HCEC 1CT (cell line): ENCODE data around the gene HSPA12A.

ENCODE experiments used
- DNase-seq: peaks from one replicate; pipeline ENCODE4 v3.0.0-alpha.2; 2017

HSPA12A gene

GRCh38 chr10:116771101-116771958, 29.0 kb upstream of the HSPA12A start:
- DNase-seq: peak; percentile 79

DNA sequence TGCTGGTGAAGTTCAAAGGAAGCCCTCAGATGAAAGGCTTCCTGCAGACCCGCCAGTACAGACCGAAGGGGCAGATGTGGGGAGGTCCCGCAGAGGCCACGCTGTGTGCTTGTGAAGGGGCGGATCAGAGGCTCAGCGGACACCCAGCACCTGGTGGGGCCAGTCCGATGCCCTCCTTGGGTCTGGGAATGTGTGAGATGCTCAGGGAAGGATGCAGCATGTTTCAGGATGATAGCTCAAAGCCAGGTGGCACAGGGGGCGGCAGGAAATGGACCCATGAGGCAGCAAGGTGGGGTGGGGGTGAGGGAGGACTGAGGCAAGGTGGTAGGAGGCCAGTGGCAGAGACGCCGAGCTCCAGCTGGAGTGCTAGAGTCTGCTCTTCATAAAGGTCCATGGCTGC, 27.9 kb upstream of the HSPA12A start:
- no peak for DNase-seq

GRCh38 chr10:116769791-116770190, 27.4 kb upstream of the HSPA12A start:
- DNase-seq: peak; percentile 24

DNA sequence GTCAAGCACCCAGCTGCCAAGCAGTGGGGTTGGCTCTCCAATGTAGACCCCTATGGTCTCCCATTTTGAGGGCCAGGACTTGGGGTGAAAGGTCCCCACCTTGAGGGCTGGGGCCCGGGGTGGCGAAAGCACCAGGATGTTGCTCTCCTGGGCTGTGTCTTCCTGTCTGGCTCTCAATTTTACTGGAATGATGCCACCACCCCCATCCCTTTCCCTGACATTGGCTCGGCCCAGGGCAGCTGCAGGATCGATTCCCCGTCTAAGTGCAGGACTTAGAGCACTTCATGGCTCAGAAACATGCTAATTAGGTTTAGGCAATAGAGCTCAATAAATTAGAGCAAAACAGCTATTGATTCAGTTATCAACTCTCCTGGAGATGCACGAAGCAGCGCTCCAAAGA, 27.0 kb upstream of the HSPA12A start:
- DNase-seq: no peak

GRCh38 chr10:116768786-116769185, 26.4 kb upstream of the HSPA12A start:
- DNase-seq: no peak

DNA sequence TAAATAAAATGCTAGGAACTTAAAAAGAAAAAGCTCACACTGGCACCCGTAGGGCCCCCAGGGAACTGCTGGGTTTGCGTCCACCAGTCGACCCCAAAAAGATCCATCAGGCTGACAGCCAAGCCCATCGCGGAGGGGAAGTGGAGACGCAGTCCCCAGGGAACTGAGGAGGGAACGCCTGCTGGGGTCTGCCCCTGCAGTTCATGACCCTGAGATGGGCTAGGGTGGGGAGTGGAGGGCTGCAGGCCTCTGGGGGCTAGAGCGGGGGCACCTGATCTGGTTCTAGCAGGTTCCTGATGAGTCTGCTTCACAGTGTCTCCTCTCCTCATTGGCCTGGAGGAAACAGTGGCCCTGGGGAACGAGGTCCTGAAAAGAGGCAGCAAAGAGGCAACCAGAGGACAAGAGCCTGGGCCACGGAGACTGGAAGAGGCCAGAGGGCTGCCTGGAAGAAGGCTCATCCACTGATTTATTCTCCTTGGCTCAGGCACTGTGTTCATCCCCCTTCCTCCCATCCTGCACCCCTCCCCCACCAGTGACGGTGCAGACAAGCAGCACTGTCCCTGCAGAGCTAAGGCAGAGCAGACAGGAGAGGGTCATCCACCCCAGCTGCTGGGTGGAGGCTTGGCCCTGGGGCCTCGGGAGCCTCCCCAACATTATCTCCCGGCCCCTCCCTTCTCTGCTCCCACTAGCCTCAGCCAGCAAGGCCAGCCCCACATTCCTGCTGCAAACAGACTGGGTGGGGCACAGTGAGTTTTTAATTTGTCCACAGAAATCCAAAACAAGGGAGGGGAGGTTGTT, 24.7 kb upstream of the HSPA12A start:
- no peak for DNase-seq

DNA sequence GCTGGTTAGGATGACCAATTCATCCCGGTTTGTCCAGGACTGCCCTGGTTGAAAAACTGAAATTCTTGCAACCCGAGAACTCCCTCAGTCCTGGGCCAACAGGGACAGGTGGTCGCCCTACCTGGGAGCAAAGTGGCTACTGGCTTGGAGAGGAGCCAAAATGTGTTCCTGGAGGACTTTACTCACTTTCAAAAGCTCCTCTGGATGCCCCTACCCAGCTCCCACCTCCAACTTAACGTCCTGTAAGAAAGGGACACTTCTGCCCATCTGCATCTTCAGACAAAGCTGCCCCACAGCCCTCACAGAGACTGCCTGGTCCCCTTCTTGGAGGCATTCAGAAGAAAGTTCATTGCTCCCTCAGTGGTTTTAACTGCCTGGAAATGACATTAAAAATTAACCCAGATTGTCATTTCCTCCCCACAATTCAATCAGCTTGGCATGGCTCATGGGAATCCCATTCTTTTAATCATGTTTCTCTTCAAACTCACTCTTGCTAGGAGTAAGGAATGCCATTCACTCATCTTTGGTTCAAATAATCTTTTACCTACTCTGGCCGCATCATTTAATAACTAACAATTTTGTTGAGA, 24.0 kb upstream of the HSPA12A start:
- no peak for DNase-seq

DNA sequence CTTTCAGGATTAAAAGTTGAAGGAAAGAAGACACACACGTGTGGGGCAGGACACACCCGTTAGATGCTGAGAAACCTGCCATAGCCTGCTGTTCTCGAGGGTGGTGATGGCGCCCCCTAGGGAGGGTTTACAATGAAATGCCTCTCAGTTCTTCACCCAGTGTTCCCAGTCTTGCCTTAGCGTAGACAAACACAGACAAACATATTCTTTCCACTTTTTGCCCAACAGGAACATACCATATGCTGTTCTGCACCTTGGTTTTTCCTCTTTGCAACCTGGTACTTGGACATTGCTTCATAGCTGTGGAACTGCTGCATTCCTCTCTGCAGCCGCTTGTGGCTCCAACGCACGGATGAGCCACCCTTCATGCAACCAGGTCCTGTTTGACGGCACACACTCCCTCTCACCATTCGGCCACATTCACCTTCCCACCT, 23.3 kb upstream of the HSPA12A start:
- DNase-seq: no peak

DNA sequence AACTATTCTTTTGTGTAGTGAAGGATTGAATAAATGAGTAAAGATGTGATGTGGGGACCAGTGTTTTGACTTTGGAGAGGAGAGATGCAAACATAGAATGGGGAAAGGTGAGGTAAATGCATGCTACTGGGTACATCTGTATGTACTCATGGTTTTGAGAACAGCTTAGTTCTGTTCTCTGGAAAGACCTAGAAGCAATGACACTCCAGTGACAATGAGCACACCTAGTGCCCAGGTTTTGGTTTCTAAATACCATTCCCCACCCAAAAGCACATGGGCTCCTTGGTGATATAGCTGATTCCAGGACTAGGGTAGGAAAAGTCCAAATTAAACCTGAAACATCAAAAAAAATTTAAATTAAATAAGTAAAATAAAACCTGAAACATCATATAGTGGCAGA, 22.6 kb upstream of the HSPA12A start:
- no peak for DNase-seq

- no peak for DNase-seq
Observed at GRCh38 chr10:116763440-116763839, 21.1 kb upstream of the HSPA12A start.

DNA sequence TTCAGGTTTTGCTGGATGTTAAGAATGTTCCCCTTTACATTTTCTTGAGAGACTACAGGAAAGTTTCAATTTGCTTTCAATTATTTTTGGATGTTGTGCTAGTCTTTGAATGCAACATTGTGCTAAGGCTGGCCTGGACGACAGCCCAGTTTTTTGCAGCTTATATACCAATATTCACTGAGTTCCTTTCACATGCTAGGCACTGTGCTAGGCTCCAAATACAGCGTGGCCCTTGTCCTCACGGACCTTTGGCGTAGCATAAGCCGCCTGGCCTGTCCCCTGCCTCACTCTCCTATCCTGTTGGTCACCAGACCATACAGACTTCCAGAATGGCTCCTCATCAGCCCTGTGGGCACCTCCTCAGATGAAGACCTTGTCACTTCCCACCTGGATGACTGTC, 19.5 kb upstream of the HSPA12A start:
- no peak for DNase-seq

- DNase-seq: no peak
Observed at GRCh38 chr10:116760919-116761318, 18.6 kb upstream of the HSPA12A start.

GRCh38 chr10:116757246-116757645, 14.9 kb upstream of the HSPA12A start:
- no peak for DNase-seq

- no peak for DNase-seq
Observed at GRCh38 chr10:116756277-116756676, 13.9 kb upstream of the HSPA12A start.

DNA sequence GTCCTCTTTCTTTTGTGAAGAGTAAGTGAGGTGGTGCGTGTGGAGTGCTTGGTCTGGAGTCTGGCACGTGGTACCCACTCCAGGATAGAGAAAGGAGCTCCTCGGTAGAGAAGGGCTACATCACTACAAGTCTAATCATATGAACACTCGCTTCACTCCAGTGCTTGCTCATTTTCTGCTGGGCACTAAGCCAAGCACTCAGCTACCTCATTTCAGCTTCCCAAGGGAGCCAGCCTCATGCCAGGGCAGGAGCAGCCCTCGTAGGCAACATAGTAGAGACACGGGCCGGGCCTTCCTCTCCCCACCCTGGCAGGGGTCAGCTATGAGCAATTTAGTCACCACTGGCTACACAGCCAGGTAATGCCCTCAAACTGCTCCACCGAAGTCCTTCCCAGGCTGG, 11.4 kb upstream of the HSPA12A start:
- no peak for DNase-seq

DNA sequence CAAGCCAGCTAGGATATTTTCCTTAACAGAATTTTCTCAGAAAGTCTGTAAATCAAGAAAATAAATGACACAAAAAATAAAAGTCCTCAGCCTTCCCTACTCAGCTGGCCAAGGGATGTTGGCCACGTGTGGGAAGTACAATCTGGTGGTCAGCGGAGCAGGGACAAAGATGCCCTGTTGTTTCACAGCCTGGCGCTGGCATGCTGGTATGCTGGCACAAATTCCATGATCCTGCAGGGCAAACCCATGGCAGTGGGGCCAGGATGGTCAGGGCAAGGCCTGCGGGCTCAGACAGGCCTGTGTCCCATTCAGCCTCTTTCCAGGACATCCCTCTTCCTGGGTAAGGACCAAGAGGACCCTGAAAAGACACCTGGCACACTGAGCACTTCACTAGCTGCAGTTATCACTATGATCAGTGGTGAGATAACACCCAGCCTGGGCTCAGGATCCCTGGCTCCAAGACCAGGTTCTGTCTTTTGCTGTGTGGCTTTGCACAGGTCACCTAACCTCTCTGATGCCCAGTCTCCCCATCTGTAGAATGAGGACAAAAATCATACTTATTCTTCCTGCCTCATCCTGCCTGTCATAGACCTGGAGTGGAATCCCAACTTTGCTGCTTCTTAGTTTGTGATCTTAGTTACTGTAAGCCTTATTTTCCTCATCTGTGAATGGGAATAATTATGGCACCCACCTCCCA, 10.8 kb upstream of the HSPA12A start:
- DNase-seq: no peak

- DNase-seq: no peak
Observed at GRCh38 chr10:116752563-116752962, 10.2 kb upstream of the HSPA12A start.

GRCh38 chr10:116748471-116748870, 6.1 kb upstream of the HSPA12A start:
- no peak for DNase-seq

DNA sequence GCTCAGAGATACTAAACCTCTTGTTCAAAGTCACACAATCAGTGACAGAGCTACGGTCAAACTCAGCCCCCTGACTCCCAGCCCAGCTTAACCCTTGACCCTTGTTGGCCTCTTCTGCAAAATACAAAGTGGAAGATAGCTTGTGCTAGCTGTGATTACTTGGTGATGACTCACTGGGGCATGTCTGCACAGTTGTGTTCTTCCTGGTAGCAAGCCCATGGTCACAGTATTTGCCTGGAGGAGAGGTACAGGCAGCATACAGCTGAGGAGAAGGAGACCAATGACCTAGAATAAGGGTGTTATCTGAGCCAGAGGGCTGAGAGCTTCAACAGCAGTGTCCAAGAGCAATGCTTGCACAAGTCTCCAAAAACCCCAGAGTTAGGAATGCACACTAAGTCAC, 5.7 kb upstream of the HSPA12A start:
- peak; percentile 42 for DNase-seq

- no peak for DNase-seq
Observed at GRCh38 chr10:116747325-116747724, 5.0 kb upstream of the HSPA12A start.

DNA sequence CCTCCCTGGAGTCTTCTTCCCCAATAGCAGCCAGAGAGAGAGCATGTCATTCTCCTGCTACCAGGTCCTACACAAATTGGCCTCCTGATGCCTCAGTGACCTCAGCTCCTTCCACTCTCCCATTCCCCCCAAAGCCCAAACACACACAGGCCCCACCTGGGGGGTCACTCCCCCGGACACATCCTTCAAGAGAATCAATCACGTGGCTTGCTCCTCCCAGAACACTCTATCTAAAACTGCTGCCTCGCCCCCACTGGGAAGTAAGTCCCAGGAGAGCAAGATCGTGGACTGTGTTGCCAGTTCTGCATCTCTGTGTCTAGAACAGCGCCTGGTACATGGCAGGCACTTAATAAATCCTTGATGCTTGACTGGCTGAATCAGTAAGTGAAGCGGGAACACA, 2.5 kb upstream of the HSPA12A start:
- no peak for DNase-seq

GRCh38 chr10:116744163-116744753, 1.9 kb upstream of the HSPA12A start:
- no peak for DNase-seq
